B cell (primary cell): Measurements from ENCODE around the gene LRRC32. TPM values are rescaled to one million over a fixed set of nuclear protein-coding genes. Genes with fewer than 3 reads are reported as not detected.

Source experiments
- ATAC-seq: fragments of 200-7000 bp; cut with Tn5 transposase; one replicate; pipeline ENCODE4 v1.10.0; 2021; ENCODE audit warnings: low read depth, mild to moderate bottlenecking, moderate number of reproducible peaks, moderate library complexity
- CTCF ChIA-PET: fragments of 350-600 bp; sonication (Branson Sonifier 250); formaldehyde crosslinking; loops from one replicate; lab custom pipeline; 2021; ENCODE audit warnings: antibody characterized with exemption, inconsistent platforms; lab: Charles Lee
- POLR2A ChIA-PET: fragments of 350-600 bp; sonication (Branson Sonifier 250); formaldehyde crosslinking; loops from one replicate; lab custom pipeline; 2021; ENCODE audit warnings: antibody characterized with exemption; lab: Charles Lee
- DNase-seq: peaks from one replicate; pipeline ENCODE4 v3.0.0; 2013
- H2AFZ ChIP-seq: 2 replicates; pipeline ENCODE4 v1.6.1; 2012; ENCODE audit warnings: mild to moderate bottlenecking, low read depth, low read length; ENCODE audit not compliant: insufficient read depth, poor library complexity, severe bottlenecking
- H3K27ac ChIP-seq, 2 donors: 1 replicate in 1 of 2; 2 replicates in 1 of 2; pipeline ENCODE4 v1.5.1; 2012 to 2013; ENCODE audit warnings: low read length in 2 of 2, mild to moderate bottlenecking in 2 of 2, moderate library complexity in 1 of 2
- H3K27me3 ChIP-seq, 4 experiments: fragments of 200-600 bp in 1 of 4; sonication (generic) in 1 of 4; replicated peaks in 1 of 4; 1 replicate in 2 of 4; 2 replicates in 2 of 4; pipeline versions ENCODE4 v1.6.1 to v1.7.0; 2013 to 2016; ENCODE audit warnings: low read length in 3 of 4, mild to moderate bottlenecking in 2 of 4, mixed read lengths in 1 of 4, moderate library complexity in 1 of 4; ENCODE audit not compliant: insufficient read depth in 4 of 4, control insufficient read depth in 3 of 4; ENCODE audit errors: control extremely low read depth in 1 of 4
- H3K36me3 ChIP-seq, 2 experiments: replicated peaks in 1 of 2; 1 replicate in 1 of 2; 2 replicates in 1 of 2; pipeline versions ENCODE4 v1.6.1 to v1.7.1; 2013; ENCODE audit warnings: low read length in 1 of 2; ENCODE audit not compliant: insufficient read depth in 2 of 2, control insufficient read depth in 1 of 2; ENCODE audit errors: control extremely low read depth in 1 of 2, extremely low read depth in 1 of 2
- H3K4me1 ChIP-seq, 2 donors: fragments of 200-600 bp in 1 of 2; sonication (generic) in 1 of 2; 1 replicate in 1 of 2; 2 replicates in 1 of 2; pipeline versions ENCODE4 v1.5.1 to v1.6.1; 2013 to 2017; ENCODE audit warnings: low read length in 2 of 2; ENCODE audit not compliant: control insufficient read depth in 2 of 2, insufficient read depth in 2 of 2
- H3K4me2 ChIP-seq: replicated peaks from 2 replicates; pipeline ENCODE3; 2012; ENCODE audit warnings: mild to moderate bottlenecking, low read depth, low read length; ENCODE audit not compliant: poor library complexity, severe bottlenecking
- H3K4me3 ChIP-seq, 5 experiments: fragments of 200-600 bp in 1 of 5; sonication (generic) in 1 of 5; 1 replicate in 3 of 5; 2 replicates in 2 of 5; pipeline versions ENCODE4 v1.5.1 to v1.7.0; 2011 to 2016; ENCODE audit warnings: low read length in 4 of 5, mild to moderate bottlenecking in 4 of 5, low read depth in 2 of 5, control low read depth in 1 of 5, moderate library complexity in 1 of 5; ENCODE audit not compliant: insufficient read depth in 1 of 5; ENCODE audit errors: control extremely low read depth in 1 of 5, extremely low read depth in 1 of 5
- H3K79me2 ChIP-seq: fragments of 200-600 bp; sonication (generic); one replicate; pipeline ENCODE4 v1.6.0; 2016; ENCODE audit warnings: low read length; ENCODE audit not compliant: control insufficient read depth, insufficient read depth
- H3K9ac ChIP-seq: fragments of 200-600 bp; sonication (generic); 2 replicates; pipeline ENCODE4 v1.6.1; 2017; ENCODE audit warnings: mild to moderate bottlenecking, low read length, moderate library complexity
- H3K9me3 ChIP-seq, 3 donors: one replicate each; pipeline versions ENCODE4 v1.6.1 to v1.7.1; 2013; ENCODE audit warnings: low read length in 2 of 3; ENCODE audit not compliant: control insufficient read depth in 2 of 3, insufficient read depth in 1 of 3; ENCODE audit errors: control extremely low read depth in 1 of 3
- H4K20me1 ChIP-seq: 2 replicates; pipeline ENCODE4 v1.6.0; 2012; ENCODE audit warnings: mild to moderate bottlenecking, low read length; ENCODE audit not compliant: insufficient read depth, control insufficient read depth, poor library complexity, severe bottlenecking
- H3K27ac Mint-ChIP-seq: one replicate; pipeline ENCODE4 v1.8.0; 2021; ENCODE audit warnings: mixed read lengths
- H3K27me3 Mint-ChIP-seq: one replicate; pipeline ENCODE4 v1.8.0; 2021; ENCODE audit warnings: mixed read lengths
- H3K4me1 Mint-ChIP-seq: one replicate; pipeline ENCODE4 v1.8.0; 2021; ENCODE audit warnings: mixed read lengths
- H3K4me3 Mint-ChIP-seq: one replicate; pipeline ENCODE4 v1.8.0; 2021; ENCODE audit warnings: mixed read lengths
- H3K9me3 Mint-ChIP-seq: one replicate; pipeline ENCODE4 v1.8.0; 2022; ENCODE audit warnings: mixed read lengths; ENCODE audit not compliant: insufficient read depth
- CTCF ChIP-seq: fragments of 200-600 bp; IDR thresholded peaks from one replicate; pipeline ENCODE4 v1.8.0; 2022; ENCODE audit warnings: antibody characterized with exemption, mild to moderate bottlenecking
- EZH2 ChIP-seq: IDR thresholded peaks from 2 replicates; pipeline ENCODE4 v1.6.1; 2012; ENCODE audit warnings: borderline replicate concordance, low read depth, mild to moderate bottlenecking, moderate library complexity, low read length; ENCODE audit not compliant: insufficient read depth, poor library complexity, severe bottlenecking
- WGBS: methylation state at CpG from one replicate; pipeline ENCODE4 v1.1.5; 2013; ENCODE audit warnings: missing lambda C conversion rate; ENCODE audit not compliant: insufficient coverage; 5-methylcytosine and 5-hydroxymethylcytosine counted together
- intact Hi-C: fragments of 100-400 bp; cut with micrococcal nuclease; formaldehyde crosslinking; loops from one replicate; pipeline ENCODE4 v1.10.0; 2022
- polyA plus RNA-seq: library from polyadenylated mRNA; depleted of rRNA; stranded (reverse); fragments of >200 nt; gene quantifications from 2 replicates; pipeline ENCODE4 v1.2.3, GENCODE V29; 2012
- total RNA-seq, 2 donors: library from RNA; stranded (reverse); fragments of 120-200 nt in 1 of 2; gene quantifications; 1 replicate in 1 of 2; 2 replicates in 1 of 2; pipeline versions ENCODE4 v1.2.3 to v1.2.4, GENCODE V29; 2013 to 2022

LRRC32 gene
- total and polyA plus RNA-seq, 2 donors (not counting 1 experiment from before 2014, with no cell fraction given), result 0.60 to 1.4 TPM

DNA sequence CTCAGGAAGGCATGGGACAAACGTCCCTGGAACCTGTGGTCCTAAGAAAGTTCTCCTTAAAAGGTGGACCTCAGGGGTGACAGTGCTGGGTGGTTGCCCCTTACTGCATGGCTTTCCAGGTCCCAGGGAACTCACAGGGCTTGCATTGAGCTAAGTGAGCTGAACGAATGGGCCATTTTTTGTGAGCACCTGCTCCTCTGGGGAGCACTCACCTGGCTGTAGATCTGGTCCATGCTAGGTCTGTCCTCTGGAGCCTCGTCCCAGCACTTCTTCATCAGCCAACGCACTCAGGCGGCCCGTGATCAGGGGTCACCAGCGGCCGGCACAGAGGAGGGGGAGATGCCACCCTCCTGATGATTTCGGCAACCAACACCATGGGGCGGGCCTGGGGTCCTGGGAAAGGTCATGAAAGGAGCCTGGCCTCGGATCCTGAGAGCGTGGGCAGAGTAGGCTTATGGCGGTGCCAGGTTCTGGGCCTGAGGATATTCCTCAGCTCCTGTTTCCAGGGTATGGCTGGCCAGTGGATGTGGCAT lies 36.8 kb upstream of the LRRC32 start:
- 89% methylated on average over 13 of the region's 13 CpGs for WGBS
- Mint-ChIP-seq H3K9me3 (peaks cover 5% of the 10 kb centered on the region), H3K27me3 (peaks cover 11% of the 10 kb centered on the region), H3K27ac (no peak overlapping the region), H3K4me1 (no peaks in the 10 kb centered on the region), H3K4me3 (no peak overlapping the region)
- Histone ChIP-seq H2AFZ (no peak overlapping the region), H3K36me3 (no peaks in the 10 kb centered on the region), H3K9me3 (peaks cover 0 to 3% (median 0%) of the 10 kb centered on the region in 3 donors), H3K4me3 (no peak overlapping the region), H4K20me1 (no peaks in the 10 kb centered on the region), H3K4me1 (no peaks in the 10 kb centered on the region), H3K4me2 (no peak overlapping the region), H3K79me2 (no peaks in the 10 kb centered on the region), H3K9ac (no peak overlapping the region), H3K27ac (no peak overlapping the region), H3K27me3 (peaks cover 0 to 9% (median 0%) of the 10 kb centered on the region in 4 experiments)
- ChIA-PET CTCF (interaction anchor here (1.7 kb wide), 1 partner anchor 15 kb away, joined by 6 read pairs; no protein-coding TSS in a partner anchor), POLR2A (no interaction called here)
- intact Hi-C loops, result no loop called here
- ATAC-seq, result no peak
- no peak for DNase-seq
- no peak for TF ChIP-seq EZH2
- no peak for TF ChIP-seq CTCF

GRCh38 chr11:76706667-76707066 lies 36.1 kb upstream of the LRRC32 start:
- H3K27me3 ChIP-seq, result peaks cover 0 to 11% (median 0%) of the 10 kb centered on the region in 4 experiments
- no peak overlapping the region for H3K9ac ChIP-seq
- no peak overlapping the region for H3K4me2 ChIP-seq
- H3K9me3 ChIP-seq, result peaks cover 0 to 3% (median 0%) of the 10 kb centered on the region in 3 donors
- no peak overlapping the region for H3K27ac ChIP-seq
- peaks cover 5% of the 10 kb centered on the region for H3K9me3 Mint-ChIP-seq
- H3K27ac Mint-ChIP-seq, result no peak overlapping the region
- DNase-seq (no peak), ATAC-seq (no peak)
- no peaks in the 10 kb centered on the region for H3K4me1 ChIP-seq
- no peaks in the 10 kb centered on the region for H4K20me1 ChIP-seq
- ChIA-PET POLR2A (no interaction called here), CTCF (no interaction called here)
- no peak overlapping the region for H3K4me3 ChIP-seq
- no peak for TF ChIP-seq EZH2
- TF ChIP-seq CTCF, result no peak
- WGBS, result 97% methylated on average over 3 of the region's 5 CpGs
- peaks cover 11% of the 10 kb centered on the region for H3K27me3 Mint-ChIP-seq
- intact Hi-C loops, result no loop called here
- H3K4me1 Mint-ChIP-seq, result no peaks in the 10 kb centered on the region
- no peaks in the 10 kb centered on the region for H3K79me2 ChIP-seq
- no peak overlapping the region for H3K4me3 Mint-ChIP-seq
- H3K36me3 ChIP-seq, result no peaks in the 10 kb centered on the region
- H2AFZ ChIP-seq, result no peak overlapping the region
